Astrocyte (in vitro differentiated cells and primary cell): Measurements from ENCODE around the gene SUMO3. TPM values are rescaled to one million over a fixed set of nuclear protein-coding genes. Genes with fewer than 3 reads are reported as not detected.

Source experiments
- DNase-seq: peaks from one replicate; pipeline ENCODE4 v3.0.0-alpha.2; 2010; ENCODE audit warnings: low read depth
- FAIRE-seq: peaks from 2 replicates; lab custom pipeline; 2011; peaks lifted over from hg19 to GRCh38; lab: Jason Lieb, UNC
- H2AFZ ChIP-seq: 2 replicates; pipeline ENCODE4 v1.6.0; 2012; ENCODE audit warnings: low read depth, low read length, inconsistent platforms
- H3K27ac ChIP-seq: 2 replicates; pipeline ENCODE4 v1.5.1; 2011; ENCODE audit warnings: low read depth, low read length, inconsistent platforms
- H3K27me3 ChIP-seq: 2 replicates; pipeline ENCODE4 v1.6.0; 2011; ENCODE audit warnings: low read length, inconsistent platforms; ENCODE audit not compliant: insufficient read depth
- H3K36me3 ChIP-seq: 2 replicates; pipeline ENCODE4 v1.5.1; 2011; ENCODE audit warnings: low read length, inconsistent platforms; ENCODE audit not compliant: insufficient read depth
- H3K4me1 ChIP-seq: 2 replicates; pipeline ENCODE4 v1.5.1; 2011; ENCODE audit warnings: low read length, inconsistent platforms; ENCODE audit not compliant: insufficient read depth
- H3K4me2 ChIP-seq: 2 replicates; pipeline ENCODE4 v1.6.0; 2012; ENCODE audit warnings: low read length, inconsistent platforms
- H3K4me3 ChIP-seq: 2 replicates; pipeline ENCODE4 v1.5.1; 2011; ENCODE audit warnings: low read depth, mild to moderate bottlenecking, low read length, inconsistent platforms; ENCODE audit not compliant: insufficient read depth
- H3K79me2 ChIP-seq: 2 replicates; pipeline ENCODE4 v1.6.0; 2012; ENCODE audit warnings: mild to moderate bottlenecking, low read length, inconsistent platforms; ENCODE audit not compliant: insufficient read depth
- H3K9ac ChIP-seq: 2 replicates; pipeline ENCODE4 v1.6.0; 2012; ENCODE audit warnings: mild to moderate bottlenecking, low read length, inconsistent platforms
- H3K9me3 ChIP-seq: 2 replicates; pipeline ENCODE4 v1.5.1; 2012; ENCODE audit warnings: low read depth, mild to moderate bottlenecking, low read length, inconsistent platforms; ENCODE audit not compliant: insufficient read depth
- H4K20me1 ChIP-seq: 2 replicates; pipeline ENCODE4 v1.6.0; 2012; ENCODE audit warnings: low read length, inconsistent platforms; ENCODE audit not compliant: insufficient read depth
- H3K27ac Mint-ChIP-seq: one replicate; pipeline ENCODE4 v1.8.0; 2021; ENCODE audit warnings: mild to moderate bottlenecking, mixed read lengths; ENCODE audit not compliant: unreplicated experiment
- H3K27me3 Mint-ChIP-seq: one replicate; pipeline ENCODE4 v1.8.0; 2021; ENCODE audit warnings: low read depth, mixed read lengths; ENCODE audit not compliant: unreplicated experiment
- H3K36me3 Mint-ChIP-seq: one replicate; pipeline ENCODE4 v1.8.0; 2021; ENCODE audit warnings: low read depth, mixed read lengths; ENCODE audit not compliant: unreplicated experiment
- H3K4me1 Mint-ChIP-seq: one replicate; pipeline ENCODE4 v1.8.0; 2021; ENCODE audit warnings: low read depth, mixed read lengths; ENCODE audit not compliant: unreplicated experiment
- H3K4me3 Mint-ChIP-seq: one replicate; pipeline ENCODE4 v1.8.0; 2021; ENCODE audit warnings: mild to moderate bottlenecking, moderate library complexity, mixed read lengths; ENCODE audit not compliant: unreplicated experiment
- H3K9me3 Mint-ChIP-seq: one replicate; pipeline ENCODE4 v1.8.0; 2021; ENCODE audit warnings: mild to moderate bottlenecking, mixed read lengths; ENCODE audit not compliant: unreplicated experiment
- EZH2 ChIP-seq: IDR thresholded peaks from 2 replicates; pipeline ENCODE4 v1.6.1; 2012; ENCODE audit warnings: mild to moderate bottlenecking, low read length, inconsistent platforms; ENCODE audit not compliant: insufficient read depth
- total RNA-seq: library from RNA; stranded (reverse); gene quantifications from 2 replicates; pipeline ENCODE4 v1.2.1, GENCODE V29; 2021
- TF ChIP-seq, protein P1 (sequence below): IDR thresholded peaks from 2 replicates; pipeline ENCODE4 v1.5.1; 2011; ENCODE audit warnings: low read depth, mild to moderate bottlenecking, inconsistent platforms, low read length, moderate library complexity; ENCODE audit not compliant: insufficient read depth

SUMO3 gene
- total RNA-seq, 1 donor from 2014 or later: 83.5 TPM

DNA sequence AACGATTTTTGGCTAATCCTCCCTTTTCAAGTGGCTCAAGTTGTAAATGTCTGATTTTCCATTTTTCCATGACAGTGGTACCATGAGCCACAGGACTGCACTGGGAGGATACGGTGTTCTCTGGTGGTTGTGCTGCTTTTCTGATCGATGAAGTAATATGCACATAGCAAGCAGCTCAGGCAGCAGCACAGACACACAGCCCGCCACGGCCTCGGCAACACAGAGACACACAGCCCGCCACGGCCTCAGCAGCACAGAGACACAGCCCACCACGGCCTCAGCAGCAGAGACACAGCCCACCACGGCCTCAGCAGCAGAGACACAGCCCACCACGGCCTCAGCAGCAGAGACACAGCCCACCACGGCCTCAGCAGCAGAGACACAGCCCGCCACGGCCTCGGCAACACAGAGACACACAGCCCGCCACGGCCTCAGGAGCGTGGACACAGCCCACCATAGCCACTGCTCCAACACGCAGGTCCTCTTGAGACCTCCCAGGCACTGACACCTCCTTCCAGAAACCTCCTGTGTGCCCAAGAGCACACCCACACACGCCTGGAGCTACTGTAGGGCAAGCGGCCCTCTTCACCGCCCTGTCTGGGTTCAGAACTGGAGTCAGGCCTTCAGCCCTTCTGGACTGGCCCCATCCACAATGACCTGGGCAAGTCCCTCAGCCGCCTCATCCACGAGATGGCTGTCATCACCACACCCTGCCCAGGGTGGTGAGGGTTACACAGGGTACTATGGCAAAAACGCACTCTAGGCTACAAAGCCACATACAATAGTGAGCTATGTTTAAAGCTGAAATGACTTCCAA is 45.2 kb upstream of the SUMO3 start:
- H4K20me1 ChIP-seq: peaks cover 98% of the 10 kb centered on the region
- no peak for FAIRE-seq

DNA sequence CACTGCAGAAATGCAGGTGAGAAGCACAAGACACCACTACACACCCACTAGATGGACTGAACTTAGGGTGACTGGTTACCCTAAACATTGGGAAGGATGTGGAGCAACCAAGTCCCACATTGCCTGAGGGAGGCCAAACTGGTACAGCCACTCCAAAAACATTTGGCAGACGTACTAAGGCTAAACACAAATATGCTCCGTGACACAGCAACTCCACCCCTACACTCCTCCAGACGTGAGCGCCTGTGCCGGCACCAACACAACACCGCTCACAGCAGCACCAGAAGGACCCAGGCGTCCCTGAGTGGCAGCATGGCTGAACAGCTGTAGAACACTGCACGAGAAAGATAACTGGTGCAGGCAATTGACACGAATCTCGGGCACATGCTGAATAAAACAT is 40.9 kb upstream of the SUMO3 start:
- Histone ChIP-seq H3K9ac (no peak overlapping the region), H3K4me3 (no peak overlapping the region), H3K27me3 (no peaks in the 10 kb centered on the region), H3K4me2 (no peak overlapping the region), H3K79me2 (peaks cover 98% of the 10 kb centered on the region), H4K20me1 (peaks cover 98% of the 10 kb centered on the region), H3K27ac (no peak overlapping the region), H3K9me3 (no peaks in the 10 kb centered on the region), H3K4me1 (no peaks in the 10 kb centered on the region), H2AFZ (no peak overlapping the region), H3K36me3 (peaks cover 24% of the 10 kb centered on the region)
- Mint-ChIP-seq H3K27ac (no peak overlapping the region), H3K27me3 (peaks cover 2% of the 10 kb centered on the region), H3K9me3 (no peaks in the 10 kb centered on the region), H3K4me3 (no peak overlapping the region), H3K36me3 (peaks cover 33% of the 10 kb centered on the region), H3K4me1 (peaks cover 4% of the 10 kb centered on the region)
- DNase-seq (no peak), FAIRE-seq (no peak)
- TF ChIP-seq EZH2: no peak
- TF ChIP-seq, protein P1, sequence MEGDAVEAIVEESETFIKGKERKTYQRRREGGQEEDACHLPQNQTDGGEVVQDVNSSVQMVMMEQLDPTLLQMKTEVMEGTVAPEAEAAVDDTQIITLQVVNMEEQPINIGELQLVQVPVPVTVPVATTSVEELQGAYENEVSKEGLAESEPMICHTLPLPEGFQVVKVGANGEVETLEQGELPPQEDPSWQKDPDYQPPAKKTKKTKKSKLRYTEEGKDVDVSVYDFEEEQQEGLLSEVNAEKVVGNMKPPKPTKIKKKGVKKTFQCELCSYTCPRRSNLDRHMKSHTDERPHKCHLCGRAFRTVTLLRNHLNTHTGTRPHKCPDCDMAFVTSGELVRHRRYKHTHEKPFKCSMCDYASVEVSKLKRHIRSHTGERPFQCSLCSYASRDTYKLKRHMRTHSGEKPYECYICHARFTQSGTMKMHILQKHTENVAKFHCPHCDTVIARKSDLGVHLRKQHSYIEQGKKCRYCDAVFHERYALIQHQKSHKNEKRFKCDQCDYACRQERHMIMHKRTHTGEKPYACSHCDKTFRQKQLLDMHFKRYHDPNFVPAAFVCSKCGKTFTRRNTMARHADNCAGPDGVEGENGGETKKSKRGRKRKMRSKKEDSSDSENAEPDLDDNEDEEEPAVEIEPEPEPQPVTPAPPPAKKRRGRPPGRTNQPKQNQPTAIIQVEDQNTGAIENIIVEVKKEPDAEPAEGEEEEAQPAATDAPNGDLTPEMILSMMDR: no peak

More for the DNA sequence above, 45.2 kb upstream of the SUMO3 start:
- Histone ChIP-seq H3K27ac (no peak overlapping the region), H3K9me3 (no peaks in the 10 kb centered on the region), H3K36me3 (peaks cover 16% of the 10 kb centered on the region), H3K27me3 (no peaks in the 10 kb centered on the region), H3K4me2 (no peak overlapping the region), H2AFZ (no peak overlapping the region), H3K4me1 (peaks cover 27% of the 10 kb centered on the region), H3K79me2 (peaks cover 98% of the 10 kb centered on the region), H3K4me3 (no peak overlapping the region), H3K9ac (no peak overlapping the region)
- no peaks in the 10 kb centered on the region for H3K9me3 Mint-ChIP-seq
- no peak for DNase-seq
- H3K27ac Mint-ChIP-seq: no peak overlapping the region
- no peak overlapping the region for H3K4me3 Mint-ChIP-seq
- TF ChIP-seq, protein P1: no peak
- no peak for TF ChIP-seq EZH2
- peaks cover 30% of the 10 kb centered on the region for H3K36me3 Mint-ChIP-seq
- no peaks in the 10 kb centered on the region for H3K27me3 Mint-ChIP-seq
- peaks cover 34% of the 10 kb centered on the region for H3K4me1 Mint-ChIP-seq

DNA sequence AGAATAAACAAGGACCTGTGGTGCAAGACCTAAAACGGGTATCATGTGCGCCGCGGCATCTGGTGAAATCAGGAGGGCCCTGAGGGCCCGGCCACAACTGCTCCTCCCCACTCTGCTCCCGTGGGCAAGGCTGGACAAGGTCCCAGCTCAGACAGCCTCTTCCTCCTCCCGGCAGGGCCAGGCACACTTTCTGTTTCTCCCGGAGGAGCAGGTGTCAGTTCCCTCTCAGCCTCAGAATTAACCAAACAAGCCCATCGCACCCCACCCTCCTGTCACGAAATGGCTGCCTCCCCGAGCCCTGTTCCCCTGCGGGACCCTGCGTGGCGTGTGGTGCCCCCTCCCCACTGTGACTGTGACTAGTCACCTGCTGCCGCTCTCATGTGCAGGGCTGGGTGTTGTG is 40.4 kb upstream of the SUMO3 start:
- Mint-ChIP-seq H3K27ac (no peak overlapping the region), H3K9me3 (no peaks in the 10 kb centered on the region), H3K27me3 (peaks cover 2% of the 10 kb centered on the region), H3K4me1 (peaks cover 4% of the 10 kb centered on the region), H3K36me3 (peaks cover 36% of the 10 kb centered on the region), H3K4me3 (no peak overlapping the region)
- Histone ChIP-seq H3K27ac (no peak overlapping the region), H3K4me1 (no peaks in the 10 kb centered on the region), H4K20me1 (peaks cover 98% of the 10 kb centered on the region), H3K9ac (no peak overlapping the region), H3K79me2 (peaks cover 97% of the 10 kb centered on the region), H3K36me3 (peaks cover 19% of the 10 kb centered on the region), H3K9me3 (no peaks in the 10 kb centered on the region), H3K4me3 (no peak overlapping the region), H3K4me2 (no peak overlapping the region), H2AFZ (no peak overlapping the region), H3K27me3 (no peaks in the 10 kb centered on the region)
- DNase-seq: no peak
- FAIRE-seq: no peak
- TF ChIP-seq, protein P1: no peak
- no peak for TF ChIP-seq EZH2
